ENCODE data around the gene HBA2.
"Not testable (repeated sequence)": the region's sequence is repeated elsewhere in the genome, so short reads cannot be mapped to it uniquely, and the experiment has no call there.

The HBA2 gene

DNA sequence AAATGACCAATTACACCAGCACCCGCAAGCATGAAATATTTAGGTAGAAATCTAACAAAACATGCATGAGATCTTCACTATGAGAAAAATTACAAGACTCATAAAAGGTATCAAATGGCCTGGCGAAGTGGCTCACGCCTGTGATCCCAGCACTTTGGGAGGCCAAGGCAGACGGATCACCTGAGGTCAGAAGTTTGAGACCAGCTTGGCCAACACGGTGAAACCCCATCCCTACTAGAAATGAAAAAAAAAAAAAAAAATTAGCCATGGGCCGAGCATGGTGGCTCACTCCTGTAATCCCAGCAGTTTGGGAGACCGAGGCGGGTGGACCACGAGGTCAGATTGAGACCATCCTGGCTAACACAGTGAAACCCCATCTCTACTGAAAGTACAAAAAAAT lies 31.4 kb downstream of the HBA2 start:
- not testable (repeated sequence) for DNase-seq

DNA sequence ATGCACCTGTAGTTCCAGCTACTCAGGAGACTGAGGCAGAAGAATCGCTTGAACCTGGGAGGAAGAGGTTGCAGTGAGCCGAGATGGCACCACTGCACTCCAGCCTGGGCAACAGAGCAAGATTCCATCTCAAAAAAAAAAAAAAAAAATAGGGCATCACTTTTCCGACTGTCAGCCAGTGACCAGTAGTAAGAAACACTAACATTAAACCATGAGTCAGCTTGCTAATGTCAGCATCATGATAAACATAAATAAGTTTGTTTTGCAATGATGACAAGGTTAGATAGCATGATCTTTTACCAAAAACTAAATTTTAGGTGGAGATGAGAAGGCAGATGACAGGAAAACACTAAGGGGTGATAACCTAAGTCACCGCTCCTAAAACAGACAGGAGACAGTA lies 36.7 kb downstream of the HBA2 start:
- DNase-seq, result not testable (repeated sequence)

GRCh38 chr16:211631-212180 lies 39.0 kb downstream of the HBA2 start:
- DNase-seq, result not testable (repeated sequence)

- no peak for DNase-seq
Measured at GRCh38 chr16:212999-213398, 40.3 kb downstream of the HBA2 start.

GRCh38 chr16:220021-220420 lies 47.3 kb downstream of the HBA2 start:
- DNase-seq, result no peak
